HEK293T (cell line): Measurements from ENCODE around the gene FMOD.

Experiments used
- CTCF ChIA-PET: fragments of 350-600 bp; formaldehyde crosslinking; extraction: SDS; loops from one replicate; lab custom pipeline; 2021; ENCODE audit warnings: antibody characterized with exemption, inconsistent platforms; lab: Yijun Ruan, JAX
- POLR2A ChIA-PET: fragments of 350-600 bp; formaldehyde crosslinking; extraction: SDS; loops from one replicate; lab custom pipeline; 2020; ENCODE audit warnings: antibody characterized with exemption, inconsistent platforms; lab: Yijun Ruan, JAX
- DNase-seq: peaks from one replicate; pipeline ENCODE4 v3.0.0; 2012; ENCODE audit warnings: mixed read lengths; ENCODE audit errors: extremely low spot score
- ARNT ChIP-seq: fragments of 450-650 bp; IDR thresholded peaks from 2 replicates; pipeline ENCODE4 v1.6.1; 2017; ENCODE audit warnings: mild to moderate bottlenecking
- BHLHE40 ChIP-seq: fragments of 450-650 bp; IDR thresholded peaks from 2 replicates; pipeline ENCODE4 v1.6.1; 2016; ENCODE audit warnings: mild to moderate bottlenecking, moderate library complexity, borderline replicate concordance
- CTBP1 ChIP-seq: fragments of 450-650 bp; IDR thresholded peaks from 2 replicates; pipeline ENCODE4 v1.6.1; 2016; ENCODE audit warnings: borderline replicate concordance
- ELF4 ChIP-seq: fragments of 450-650 bp; IDR thresholded peaks from 2 replicates; pipeline ENCODE4 v1.6.1; 2017; ENCODE audit warnings: antibody characterized with exemption
- FOXA1 ChIP-seq: fragments of 450-650 bp; IDR thresholded peaks from 2 replicates; pipeline ENCODE4 v1.6.1; 2016; ENCODE audit warnings: mild to moderate bottlenecking
- FOXK2 ChIP-seq: fragments of 450-650 bp; IDR thresholded peaks from 2 replicates; pipeline ENCODE4 v1.6.1; 2016; ENCODE audit warnings: mild to moderate bottlenecking
- FOXM1 ChIP-seq: fragments of 450-650 bp; IDR thresholded peaks from 2 replicates; pipeline ENCODE4 v1.6.1; 2017; ENCODE audit warnings: mild to moderate bottlenecking, borderline replicate concordance
- HDGF ChIP-seq: fragments of 450-650 bp; IDR thresholded peaks from 2 replicates; pipeline ENCODE4 v1.6.1; 2017; ENCODE audit warnings: antibody characterized with exemption, borderline replicate concordance
- L3MBTL2 ChIP-seq: fragments of 450-650 bp; conservative IDR thresholded peaks from 2 replicates; pipeline ENCODE4 v1.6.1; 2016; ENCODE audit warnings: mild to moderate bottlenecking
- LEF1 ChIP-seq: fragments of 450-650 bp; IDR thresholded peaks from 2 replicates; pipeline ENCODE4 v1.6.1; 2017; ENCODE audit warnings: mild to moderate bottlenecking, borderline replicate concordance
- NFRKB ChIP-seq: fragments of 450-650 bp; IDR thresholded peaks from 2 replicates; pipeline ENCODE4 v1.6.1; 2016; ENCODE audit warnings: mild to moderate bottlenecking, moderate library complexity
- SP1 ChIP-seq: fragments of 450-650 bp; IDR thresholded peaks from 2 replicates; pipeline ENCODE4 v1.6.1; 2017
- SUZ12 ChIP-seq: fragments of 450-650 bp; IDR thresholded peaks from 2 replicates; pipeline ENCODE4 v1.6.1; 2016; ENCODE audit warnings: mild to moderate bottlenecking
- TARDBP ChIP-seq: fragments of 450-650 bp; IDR thresholded peaks from 2 replicates; pipeline ENCODE4 v1.6.1; 2016
- ZNF384 ChIP-seq: fragments of 450-650 bp; IDR thresholded peaks from 2 replicates; pipeline ENCODE4 v1.6.1; 2016
- TF ChIP-seq, protein P1 (sequence below): fragments of 450-650 bp; IDR thresholded peaks from 2 replicates; pipeline ENCODE4 v1.6.1; 2016

FMOD gene

GRCh38 chr1:203307641-203308126 is 43.2 kb downstream of the FMOD start:
- POLR2A ChIA-PET = interaction anchor here (1.0 to 8.4 kb wide), 5 partner anchors 9 to 27 kb away, joined by 3 to 71 read pairs (median 10); no protein-coding TSS in a partner anchor
- TF ChIP-seq CTBP1 (no peak), HDGF (no peak), L3MBTL2 (no peak), FOXK2 (no peak), FOXA1 (no peak), ZNF384 (no peak), NFRKB (no peak), LEF1 (no peak), TARDBP (no peak), SP1 (no peak), ARNT (no peak), BHLHE40 (no peak), SUZ12 (no peak), ELF4 (no peak), FOXM1 (no peak)
- TF ChIP-seq, protein P1, sequence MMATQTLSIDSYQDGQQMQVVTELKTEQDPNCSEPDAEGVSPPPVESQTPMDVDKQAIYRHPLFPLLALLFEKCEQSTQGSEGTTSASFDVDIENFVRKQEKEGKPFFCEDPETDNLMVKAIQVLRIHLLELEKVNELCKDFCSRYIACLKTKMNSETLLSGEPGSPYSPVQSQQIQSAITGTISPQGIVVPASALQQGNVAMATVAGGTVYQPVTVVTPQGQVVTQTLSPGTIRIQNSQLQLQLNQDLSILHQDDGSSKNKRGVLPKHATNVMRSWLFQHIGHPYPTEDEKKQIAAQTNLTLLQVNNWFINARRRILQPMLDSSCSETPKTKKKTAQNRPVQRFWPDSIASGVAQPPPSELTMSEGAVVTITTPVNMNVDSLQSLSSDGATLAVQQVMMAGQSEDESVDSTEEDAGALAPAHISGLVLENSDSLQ = no peak
- DNase-seq = no peak
- CTCF ChIA-PET = interaction anchor here (0.6 to 2.3 kb wide), 7 partner anchors 8 to 56 kb away, joined by 3 to 17 read pairs (median 4); no protein-coding TSS in a partner anchor

GRCh38 chr1:203306965-203307541 is 43.9 kb downstream of the FMOD start:
- ChIA-PET POLR2A (interaction anchor here (0.9 to 8.4 kb wide), 12 partner anchors 10 to 34 kb away, joined by 3 to 71 read pairs (median 5); no protein-coding TSS in a partner anchor), CTCF (interaction anchor here (0.6 to 2.3 kb wide), 8 partner anchors 9 to 57 kb away, joined by 3 to 17 read pairs (median 4); no protein-coding TSS in a partner anchor)
- no peak for DNase-seq

DNA sequence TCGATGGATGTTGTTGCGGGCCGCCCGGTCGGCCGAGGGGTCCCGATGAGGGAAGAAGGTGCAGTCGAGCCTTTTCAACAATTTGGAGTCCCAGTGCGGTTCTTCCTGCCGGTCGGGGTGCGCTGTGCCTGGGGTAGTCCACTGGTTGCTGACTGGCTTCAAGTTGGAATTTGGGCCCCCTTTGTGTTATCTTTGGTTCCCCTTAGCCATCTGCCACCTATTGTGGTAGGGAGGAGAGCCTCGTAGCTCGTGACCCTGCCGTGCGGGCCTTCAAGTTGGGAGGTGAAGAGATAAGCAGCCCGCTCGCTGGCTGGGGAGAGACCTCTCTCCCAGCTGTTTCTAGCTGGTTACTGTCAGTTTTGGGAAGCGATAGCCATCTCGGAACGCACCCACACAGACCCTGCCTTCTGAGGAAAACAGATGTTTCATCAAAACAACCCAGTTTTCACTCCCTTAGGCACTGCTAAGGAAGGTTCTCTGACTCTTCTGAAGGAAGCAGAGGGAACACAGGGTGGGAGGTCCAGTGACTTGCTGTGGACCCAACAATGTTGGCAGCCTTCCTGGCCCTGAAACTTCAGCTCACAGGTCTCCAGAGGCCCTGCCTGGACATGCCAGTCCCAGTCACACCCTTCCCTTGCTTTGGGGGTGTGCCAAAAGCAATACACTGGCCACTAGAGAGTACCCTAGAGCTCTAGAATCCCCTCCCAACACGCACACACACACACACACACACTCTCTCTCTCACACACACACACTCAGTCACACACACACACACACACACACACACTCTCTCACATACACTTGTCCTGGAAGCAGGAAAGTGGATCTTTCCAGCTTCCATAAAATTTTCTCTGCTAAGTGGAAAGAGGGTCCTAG is 44.6 kb downstream of the FMOD start:
- no peak for DNase-seq
- ChIA-PET POLR2A (interaction anchor here (0.6 to 8.4 kb wide), 11 partner anchors 11 to 36 kb away, joined by 3 to 71 read pairs (median 4); no protein-coding TSS in a partner anchor), CTCF (interaction anchor here (0.7 to 2.3 kb wide), 8 partner anchors 10 to 276 kb away, joined by 3 to 17 read pairs (median 4); no protein-coding TSS in a partner anchor)
- TF ChIP-seq ELF4 = no peak
- TF ChIP-seq HDGF = no peak
- TF ChIP-seq TARDBP = no peak
- no peak for TF ChIP-seq ARNT
- TF ChIP-seq L3MBTL2 = no peak
- no peak for TF ChIP-seq LEF1
- no peak for TF ChIP-seq SUZ12
- no peak for TF ChIP-seq FOXK2
- TF ChIP-seq NFRKB = no peak
- TF ChIP-seq SP1 = no peak

More at GRCh38 chr1:203306965-203307541, 43.9 kb downstream of the FMOD start:
- no peak for TF ChIP-seq HDGF
- TF ChIP-seq ARNT = no peak
- no peak for TF ChIP-seq FOXA1
- no peak for TF ChIP-seq SUZ12
- TF ChIP-seq, protein P1 = no peak
- no peak for TF ChIP-seq ELF4
- TF ChIP-seq FOXM1 = no peak

DNA sequence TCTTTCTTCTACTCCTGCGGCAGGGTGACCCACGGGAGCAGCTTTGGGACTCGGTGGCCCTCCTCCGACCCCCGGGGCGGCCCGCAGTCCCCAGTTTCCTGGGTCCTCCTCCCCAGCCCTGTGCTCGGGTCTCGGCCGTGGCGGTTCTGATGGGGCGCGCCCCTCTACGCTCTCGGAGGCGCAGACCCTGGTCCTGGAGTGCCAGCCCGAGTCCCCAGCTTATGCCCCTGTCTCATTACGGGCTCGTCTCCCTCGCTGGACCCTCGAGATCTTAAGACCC is 45.2 kb downstream of the FMOD start:
- ChIA-PET CTCF (interaction anchor here (0.7 to 2.3 kb wide), 7 partner anchors 10 to 275 kb away, joined by 3 to 17 read pairs (median 4); no protein-coding TSS in a partner anchor), POLR2A (interaction anchor here (0.6 to 8.4 kb wide), 9 partner anchors 11 to 36 kb away, joined by 3 to 71 read pairs (median 6); no protein-coding TSS in a partner anchor)
- TF ChIP-seq BHLHE40 = no peak
- TF ChIP-seq, protein P1 = no peak
- no peak for TF ChIP-seq NFRKB
- TF ChIP-seq ZNF384 = no peak
- no peak for TF ChIP-seq LEF1
- no peak for TF ChIP-seq SP1
- no peak for TF ChIP-seq SUZ12
- TF ChIP-seq CTBP1 = no peak
- TF ChIP-seq FOXA1 = no peak
- TF ChIP-seq L3MBTL2 = no peak
- TF ChIP-seq ARNT = no peak
- DNase-seq = no peak

DNA sequence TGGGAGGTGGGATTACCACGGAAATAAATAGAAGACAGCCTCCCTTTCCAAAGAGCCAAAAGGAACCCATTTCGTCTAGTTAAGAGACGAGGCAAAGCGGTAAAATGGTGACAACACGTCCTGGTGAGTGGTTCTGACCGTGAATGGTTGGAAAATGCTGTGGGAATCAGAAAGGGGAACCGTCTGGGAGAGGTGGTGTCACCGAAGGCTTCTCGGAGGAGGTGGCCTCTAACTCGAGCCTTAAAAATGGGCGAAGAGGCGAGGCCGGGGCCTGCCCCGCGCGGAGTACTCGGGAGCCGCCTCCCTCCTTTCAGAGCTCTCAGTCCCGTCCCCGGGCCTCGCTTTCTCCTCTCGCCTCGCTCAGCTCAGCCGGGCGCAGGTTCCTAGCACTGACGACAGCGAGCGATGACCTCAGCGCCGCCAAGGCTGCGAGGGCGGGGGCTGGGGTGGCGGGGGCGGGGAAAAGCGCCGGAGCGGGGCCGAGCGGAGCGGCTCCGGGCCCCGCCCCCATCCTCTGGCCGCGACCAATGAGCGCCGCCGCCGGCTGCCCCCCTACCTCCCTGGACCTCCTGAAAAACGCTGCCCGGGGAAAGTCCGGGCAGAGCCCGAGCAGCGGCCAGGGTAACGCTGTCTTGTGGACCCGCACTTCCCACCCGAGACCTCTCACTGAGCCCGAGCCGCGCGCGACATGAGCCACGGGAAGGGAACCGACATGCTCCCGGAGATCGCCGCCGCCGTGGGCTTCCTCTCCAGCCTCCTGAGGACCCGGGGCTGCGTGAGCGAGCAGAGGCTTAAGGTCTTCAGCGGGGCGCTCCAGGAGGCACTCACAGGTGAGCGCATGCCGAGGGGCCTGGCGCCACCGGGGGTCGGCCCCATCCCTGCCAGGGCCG is 45.8 kb downstream of the FMOD start, which contains the start of gene BTG2:
TSS of gene BTG2 (plus strand) at position 601 of the 890 bp plus-strand sequence. CDS start at position 689, 88 bp downstream.
- ChIA-PET CTCF (interaction anchor here (0.9 to 2.3 kb wide), 4 partner anchors 11 to 36 kb away, joined by 3 to 17 read pairs (median 4); no protein-coding TSS in a partner anchor), POLR2A (interaction anchor here (1.0 to 8.4 kb wide), 7 partner anchors 10 to 32 kb away, joined by 3 to 71 read pairs (median 8); no protein-coding TSS in a partner anchor)
- peak; percentile 98 for DNase-seq
- TF ChIP-seq BHLHE40 = no peak
- no peak for TF ChIP-seq HDGF
- no peak for TF ChIP-seq ARNT
- TF ChIP-seq NFRKB = no peak
- TF ChIP-seq LEF1 = no peak
- no peak for TF ChIP-seq FOXA1
- TF ChIP-seq ELF4 = peak; percentile 66
- no peak for TF ChIP-seq SP1
- TF ChIP-seq L3MBTL2 = peak; percentile 52
- no peak for TF ChIP-seq SUZ12
- TF ChIP-seq TARDBP = no peak
- no peak for TF ChIP-seq FOXM1
- no peak for TF ChIP-seq ZNF384
- TF ChIP-seq FOXK2 = no peak
- TF ChIP-seq, protein P1 = no peak
- TF ChIP-seq CTBP1 = no peak
